ENCODE measurements around the gene PLEKHH3.
A peak's percentile ranks its signal among the peaks of the same experiment; 100 is the strongest.
"Not testable (repeated sequence)": the region's sequence is repeated elsewhere in the genome, so short reads cannot be mapped to it uniquely, and the experiment has no call there.

Gene PLEKHH3

DNA sequence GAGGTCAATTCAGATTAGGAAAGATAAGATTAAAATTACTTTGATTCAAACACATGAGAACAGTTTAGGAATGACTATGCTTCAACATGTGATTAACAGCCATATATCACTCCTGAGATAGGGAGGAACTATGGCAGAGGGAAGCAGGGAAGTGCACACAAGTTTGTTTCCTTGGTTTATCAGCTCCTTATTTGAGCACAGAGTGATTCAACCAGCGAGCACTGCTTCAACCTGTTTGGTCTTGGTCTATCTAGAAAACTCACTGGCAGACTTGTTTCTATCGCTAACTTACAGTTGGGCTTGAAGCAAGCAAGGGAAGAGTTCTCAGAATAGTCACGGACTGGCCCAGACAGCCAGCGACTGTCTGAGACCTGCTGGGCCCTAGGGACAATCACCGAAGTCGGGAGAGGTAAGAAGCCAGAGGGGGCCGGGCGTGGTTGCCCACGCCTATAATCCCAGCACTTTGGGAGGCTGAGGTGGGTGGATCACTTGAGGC is 43.8 kb downstream of the PLEKHH3 start:
- no peaks in the 10 kb centered on the region for H3K36me3 ChIP-seq (ENCODE audit: low read depth)
- peaks cover 14% of the 10 kb centered on the region for H3K4me1 ChIP-seq (ENCODE audit: insufficient read depth, poor library complexity, severe bottlenecking)
- TF ChIP-seq, protein P1, sequence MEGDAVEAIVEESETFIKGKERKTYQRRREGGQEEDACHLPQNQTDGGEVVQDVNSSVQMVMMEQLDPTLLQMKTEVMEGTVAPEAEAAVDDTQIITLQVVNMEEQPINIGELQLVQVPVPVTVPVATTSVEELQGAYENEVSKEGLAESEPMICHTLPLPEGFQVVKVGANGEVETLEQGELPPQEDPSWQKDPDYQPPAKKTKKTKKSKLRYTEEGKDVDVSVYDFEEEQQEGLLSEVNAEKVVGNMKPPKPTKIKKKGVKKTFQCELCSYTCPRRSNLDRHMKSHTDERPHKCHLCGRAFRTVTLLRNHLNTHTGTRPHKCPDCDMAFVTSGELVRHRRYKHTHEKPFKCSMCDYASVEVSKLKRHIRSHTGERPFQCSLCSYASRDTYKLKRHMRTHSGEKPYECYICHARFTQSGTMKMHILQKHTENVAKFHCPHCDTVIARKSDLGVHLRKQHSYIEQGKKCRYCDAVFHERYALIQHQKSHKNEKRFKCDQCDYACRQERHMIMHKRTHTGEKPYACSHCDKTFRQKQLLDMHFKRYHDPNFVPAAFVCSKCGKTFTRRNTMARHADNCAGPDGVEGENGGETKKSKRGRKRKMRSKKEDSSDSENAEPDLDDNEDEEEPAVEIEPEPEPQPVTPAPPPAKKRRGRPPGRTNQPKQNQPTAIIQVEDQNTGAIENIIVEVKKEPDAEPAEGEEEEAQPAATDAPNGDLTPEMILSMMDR (IDR thresholded peaks at IDR 0.05; ENCODE audit: poor library complexity, severe bottlenecking), result no peak
- H3K9me3 ChIP-seq (ENCODE audit: severe bottlenecking), result peaks cover 2% of the 10 kb centered on the region
- no peak for ATAC-seq (ENCODE audit: low read depth)
- no peak overlapping the region for H3K4me3 ChIP-seq (ENCODE audit: severe bottlenecking)
- H3K27me3 ChIP-seq (ENCODE audit: insufficient read depth, poor library complexity, severe bottlenecking), result no peaks in the 10 kb centered on the region
- H3K27ac ChIP-seq (ENCODE audit: poor library complexity, severe bottlenecking), result no peak overlapping the region
- DNase-seq (ENCODE audit: low spot score), result no peak

DNA sequence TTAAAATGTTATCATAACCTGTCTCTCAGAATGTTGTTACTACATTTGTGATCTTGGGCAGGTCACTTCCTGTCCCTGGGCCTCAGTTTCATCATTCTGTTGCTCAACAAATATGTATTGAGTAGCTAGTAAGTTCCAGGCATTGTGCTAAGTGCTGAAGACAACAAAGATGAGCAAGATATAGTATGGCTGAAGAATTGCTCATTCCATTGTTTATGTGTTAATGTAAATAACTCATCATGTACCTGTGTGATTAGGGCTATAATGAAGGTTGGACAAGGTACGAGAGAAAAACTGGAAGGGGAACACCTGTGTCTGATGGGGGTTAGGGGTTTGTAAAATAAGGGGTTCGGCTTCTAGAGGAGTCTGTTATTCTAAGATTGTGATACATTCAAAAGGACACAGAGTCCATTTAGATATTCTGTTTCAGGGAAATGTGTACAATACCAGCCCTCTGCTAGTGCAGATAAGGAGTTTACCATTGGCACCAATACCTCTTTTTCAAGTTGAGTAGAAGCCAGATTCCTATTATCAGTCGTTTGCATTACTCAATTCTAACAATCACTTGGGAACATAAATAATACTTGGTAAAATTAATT is 47.3 kb downstream of the PLEKHH3 start:
- no peak overlapping the region for H3K4me3 ChIP-seq (ENCODE audit: severe bottlenecking)
- no peaks in the 10 kb centered on the region for H3K36me3 ChIP-seq (ENCODE audit: low read depth)
- ATAC-seq (ENCODE audit: low read depth), result peak; percentile 86
- no peaks in the 10 kb centered on the region for H3K9me3 ChIP-seq (ENCODE audit: severe bottlenecking)
- H3K27me3 ChIP-seq (ENCODE audit: insufficient read depth, poor library complexity, severe bottlenecking), result no peaks in the 10 kb centered on the region
- no peak for DNase-seq (ENCODE audit: low spot score)
- H3K4me1 ChIP-seq (ENCODE audit: insufficient read depth, poor library complexity, severe bottlenecking), result peaks cover 15% of the 10 kb centered on the region
- TF ChIP-seq, protein P1 (IDR thresholded peaks at IDR 0.05; ENCODE audit: poor library complexity, severe bottlenecking), result no peak
- peak overlapping the region; percentile 14 for H3K27ac ChIP-seq (ENCODE audit: poor library complexity, severe bottlenecking)

DNA sequence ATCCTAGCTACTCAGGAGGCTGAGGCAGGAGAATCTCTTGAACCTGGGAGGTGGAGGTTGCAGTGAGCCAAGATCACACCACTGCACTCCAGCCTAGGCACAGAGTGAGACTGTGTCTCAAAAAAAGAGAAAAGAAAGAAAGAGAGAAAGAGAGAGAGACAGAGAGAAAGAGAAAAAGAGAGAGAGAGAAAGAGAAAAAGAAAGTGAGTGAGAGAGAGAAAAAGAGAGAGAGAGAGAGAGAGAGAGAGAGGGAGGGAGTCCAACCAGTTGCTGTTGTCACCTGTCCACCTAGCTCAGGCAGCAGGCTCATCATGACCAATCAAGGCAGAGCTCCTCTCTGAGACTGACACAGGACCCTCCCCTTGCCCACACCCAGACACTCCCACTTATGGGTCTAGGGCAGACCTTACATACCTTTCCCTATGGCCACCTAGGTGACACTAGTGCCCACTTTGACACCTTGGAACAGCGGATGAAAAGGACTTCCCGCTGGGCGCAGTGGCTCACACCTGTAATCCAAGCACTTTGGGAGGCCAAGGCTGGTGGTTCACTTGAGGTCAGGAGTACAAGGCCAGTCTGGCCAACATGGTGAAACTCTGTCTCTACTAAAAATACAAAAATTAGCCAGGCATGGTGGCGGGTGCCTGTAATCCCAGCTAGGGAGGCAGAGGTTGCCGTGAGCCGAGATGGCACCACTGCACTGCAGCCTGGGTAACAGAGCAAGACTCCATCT is 49.6 kb downstream of the PLEKHH3 start:
- not testable (repeated sequence) for DNase-seq (ENCODE audit: low spot score); H3K27me3 ChIP-seq (ENCODE audit: insufficient read depth, poor library complexity, severe bottlenecking); ATAC-seq (ENCODE audit: low read depth); H3K4me3 ChIP-seq (ENCODE audit: severe bottlenecking); H3K27ac ChIP-seq (ENCODE audit: poor library complexity, severe bottlenecking); H3K9me3 ChIP-seq (ENCODE audit: severe bottlenecking); H3K36me3 ChIP-seq (ENCODE audit: low read depth)
- H3K4me1 ChIP-seq (ENCODE audit: insufficient read depth, poor library complexity, severe bottlenecking), result peaks cover 22% of the 10 kb centered on the region

DNA sequence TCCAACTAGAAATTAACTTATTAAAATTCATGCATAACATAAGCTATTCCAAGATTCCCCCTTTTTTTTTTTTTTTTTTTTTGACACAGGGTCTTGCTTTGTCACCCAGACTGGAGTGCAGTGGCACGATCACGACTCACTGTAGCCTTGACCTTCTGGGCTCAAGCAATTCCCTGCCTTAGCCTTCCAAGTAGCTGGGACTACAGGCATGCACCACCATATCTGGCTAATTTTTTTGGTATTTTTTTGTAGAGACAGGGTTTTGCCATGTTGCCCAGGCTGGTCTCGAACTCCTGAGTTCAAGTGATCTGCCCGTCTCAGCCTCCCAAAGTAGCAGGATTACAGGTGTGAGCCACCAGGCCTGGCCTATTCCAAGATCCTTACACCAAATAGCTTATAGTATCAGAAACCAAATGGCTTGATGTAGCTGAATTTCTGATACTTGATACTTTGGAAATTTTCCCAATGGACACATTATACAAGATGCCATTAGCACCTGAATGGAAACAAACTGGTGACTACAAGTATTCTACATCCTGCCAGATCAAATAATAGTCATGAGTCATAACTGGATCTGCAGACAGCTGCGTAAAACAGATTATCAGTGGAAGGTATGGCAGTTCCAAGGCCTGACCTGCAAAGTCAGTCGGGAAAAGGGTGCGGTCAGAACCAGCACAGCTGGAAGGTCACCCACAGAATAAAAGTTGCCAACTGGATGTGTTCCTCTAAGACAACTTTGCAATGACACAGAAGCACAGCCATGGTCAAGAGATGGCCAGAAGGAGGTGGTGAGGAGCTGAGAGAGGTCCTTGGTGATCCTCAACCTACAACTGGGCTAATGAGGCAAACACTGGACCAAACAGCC is 52.8 kb downstream of the PLEKHH3 start:
- TF ChIP-seq, protein P1 (IDR thresholded peaks at IDR 0.05; ENCODE audit: poor library complexity, severe bottlenecking), result peak; percentile 24
- Histone ChIP-seq H3K4me3 (ENCODE audit: severe bottlenecking) (no peak overlapping the region), H3K27ac (ENCODE audit: poor library complexity, severe bottlenecking) (peak overlapping the region; percentile 57), H3K36me3 (ENCODE audit: low read depth) (no peaks in the 10 kb centered on the region), H3K9me3 (ENCODE audit: severe bottlenecking) (no peaks in the 10 kb centered on the region), H3K4me1 (ENCODE audit: insufficient read depth, poor library complexity, severe bottlenecking) (peaks cover 16% of the 10 kb centered on the region), H3K27me3 (ENCODE audit: insufficient read depth, poor library complexity, severe bottlenecking) (no peaks in the 10 kb centered on the region)
- peak; percentile 97 for ATAC-seq (ENCODE audit: low read depth)
- no peak for DNase-seq (ENCODE audit: low spot score)

DNA sequence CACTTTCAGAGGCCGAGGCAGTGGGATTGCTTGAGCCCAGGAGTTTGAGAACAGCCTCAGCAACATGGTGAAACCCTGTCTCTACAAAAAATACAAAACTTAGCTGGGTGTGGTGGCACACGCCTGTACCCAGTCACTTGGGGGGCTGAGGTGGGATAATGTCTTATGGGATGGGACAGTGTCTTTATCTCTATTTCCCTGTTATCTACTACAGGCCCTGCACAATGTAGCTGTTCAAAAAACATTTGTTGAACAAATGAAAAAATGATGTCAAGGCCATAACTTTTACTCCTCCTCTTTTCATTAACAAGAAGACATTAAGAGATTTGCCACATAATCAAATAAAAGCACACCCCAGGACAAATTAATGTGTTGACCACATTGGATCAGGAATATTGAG is 53.5 kb downstream of the PLEKHH3 start:
- Histone ChIP-seq H3K27ac (ENCODE audit: poor library complexity, severe bottlenecking) (peak overlapping the region; percentile 57), H3K36me3 (ENCODE audit: low read depth) (no peaks in the 10 kb centered on the region), H3K4me3 (ENCODE audit: severe bottlenecking) (no peak overlapping the region), H3K27me3 (ENCODE audit: insufficient read depth, poor library complexity, severe bottlenecking) (no peaks in the 10 kb centered on the region), H3K9me3 (ENCODE audit: severe bottlenecking) (no peaks in the 10 kb centered on the region), H3K4me1 (ENCODE audit: insufficient read depth, poor library complexity, severe bottlenecking) (peaks cover 19% of the 10 kb centered on the region)
- DNase-seq (ENCODE audit: low spot score), result no peak
- TF ChIP-seq, protein P1 (IDR thresholded peaks at IDR 0.05; ENCODE audit: poor library complexity, severe bottlenecking), result no peak
- no peak for ATAC-seq (ENCODE audit: low read depth)

DNA sequence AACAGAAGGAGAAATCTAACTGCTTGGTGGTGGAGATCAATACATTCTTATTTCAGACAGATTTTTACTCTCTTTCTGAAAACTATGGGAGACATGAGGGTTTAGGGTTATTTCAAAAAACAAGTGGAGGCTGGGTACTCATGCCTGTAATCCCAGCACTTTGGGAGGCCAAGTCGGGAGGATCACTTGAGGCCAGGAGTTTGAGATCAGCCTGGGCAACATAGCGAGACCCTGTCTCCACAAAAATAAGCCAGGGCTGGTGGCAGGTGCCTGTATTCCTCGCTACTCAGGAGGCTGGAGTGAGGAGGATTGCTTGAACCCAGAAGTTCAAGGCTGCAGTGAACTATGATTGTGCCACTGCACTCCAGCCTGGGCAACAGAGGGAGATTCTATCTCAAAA is 54.8 kb downstream of the PLEKHH3 start:
- not testable (repeated sequence) for H3K4me3 ChIP-seq (ENCODE audit: severe bottlenecking); H3K27me3 ChIP-seq (ENCODE audit: insufficient read depth, poor library complexity, severe bottlenecking); H3K36me3 ChIP-seq (ENCODE audit: low read depth); H3K9me3 ChIP-seq (ENCODE audit: severe bottlenecking); DNase-seq (ENCODE audit: low spot score); ATAC-seq (ENCODE audit: low read depth); H3K27ac ChIP-seq (ENCODE audit: poor library complexity, severe bottlenecking)
- H3K4me1 ChIP-seq (ENCODE audit: insufficient read depth, poor library complexity, severe bottlenecking), result peaks cover 21% of the 10 kb centered on the region
